GM19239 (cell line): ENCODE data around the gene NR5A1.

ENCODE experiments used
- DNase-seq: peaks from one replicate; pipeline ENCODE4 v3.0.0; 2011; ENCODE audit warnings: low spot score; ENCODE audit not compliant: insufficient read length
- FAIRE-seq: peaks from 2 replicates; lab custom pipeline; 2011; peaks lifted over from hg19 to GRCh38; lab: Jason Lieb, UNC

NR5A1 gene

GRCh38 chr9:124449381-124450151 is 57.6 kb downstream of the NR5A1 start:
- no peak for DNase-seq
- FAIRE-seq, result no peak

- DNase-seq (no peak), FAIRE-seq (no peak)
Measured at GRCh38 chr9:124448019-124448418, 59.2 kb downstream of the NR5A1 start.

- DNase-seq, result no peak
- no peak for FAIRE-seq
Measured at GRCh38 chr9:124447297-124447661, 59.9 kb downstream of the NR5A1 start.

GRCh38 chr9:124444166-124444565 is 63.0 kb downstream of the NR5A1 start:
- no peak for DNase-seq

GRCh38 chr9:124443625-124444024 is 63.6 kb downstream of the NR5A1 start:
- DNase-seq, result no peak
- no peak for FAIRE-seq

More at GRCh38 chr9:124444166-124444565, 63.0 kb downstream of the NR5A1 start:
- FAIRE-seq, result no peak

- FAIRE-seq, result no peak
- DNase-seq, result no peak
Measured at GRCh38 chr9:124442826-124443225, 64.4 kb downstream of the NR5A1 start.

- DNase-seq (no peak), FAIRE-seq (no peak)
Measured at GRCh38 chr9:124442379-124442778, 64.8 kb downstream of the NR5A1 start.

GRCh38 chr9:124441291-124441690 is 65.9 kb downstream of the NR5A1 start:
- DNase-seq, result no peak

GRCh38 chr9:124440786-124441185 is 66.4 kb downstream of the NR5A1 start:
- no peak for FAIRE-seq
- DNase-seq, result no peak

More at GRCh38 chr9:124441291-124441690, 65.9 kb downstream of the NR5A1 start:
- FAIRE-seq, result no peak

- FAIRE-seq (no peak), DNase-seq (no peak)
Measured at GRCh38 chr9:124439686-124440243, 67.4 kb downstream of the NR5A1 start.

GRCh38 chr9:124439086-124439485 is 68.1 kb downstream of the NR5A1 start:
- DNase-seq (no peak), FAIRE-seq (no peak)

- DNase-seq, result no peak
Measured at GRCh38 chr9:124438091-124438490, 69.1 kb downstream of the NR5A1 start.

GRCh38 chr9:124437086-124437485 is 70.1 kb downstream of the NR5A1 start:
- DNase-seq, result no peak
- FAIRE-seq, result no peak

More at GRCh38 chr9:124438091-124438490, 69.1 kb downstream of the NR5A1 start:
- no peak for FAIRE-seq

- DNase-seq (no peak), FAIRE-seq (no peak)
Measured at GRCh38 chr9:124436320-124436719, 70.9 kb downstream of the NR5A1 start.
